ENCODE measurements around the gene SH3RF3.
"Not testable (repeated sequence)": the region's sequence is repeated elsewhere in the genome, so short reads cannot be mapped to it uniquely, and the experiment has no call there.

The SH3RF3 gene

DNA sequence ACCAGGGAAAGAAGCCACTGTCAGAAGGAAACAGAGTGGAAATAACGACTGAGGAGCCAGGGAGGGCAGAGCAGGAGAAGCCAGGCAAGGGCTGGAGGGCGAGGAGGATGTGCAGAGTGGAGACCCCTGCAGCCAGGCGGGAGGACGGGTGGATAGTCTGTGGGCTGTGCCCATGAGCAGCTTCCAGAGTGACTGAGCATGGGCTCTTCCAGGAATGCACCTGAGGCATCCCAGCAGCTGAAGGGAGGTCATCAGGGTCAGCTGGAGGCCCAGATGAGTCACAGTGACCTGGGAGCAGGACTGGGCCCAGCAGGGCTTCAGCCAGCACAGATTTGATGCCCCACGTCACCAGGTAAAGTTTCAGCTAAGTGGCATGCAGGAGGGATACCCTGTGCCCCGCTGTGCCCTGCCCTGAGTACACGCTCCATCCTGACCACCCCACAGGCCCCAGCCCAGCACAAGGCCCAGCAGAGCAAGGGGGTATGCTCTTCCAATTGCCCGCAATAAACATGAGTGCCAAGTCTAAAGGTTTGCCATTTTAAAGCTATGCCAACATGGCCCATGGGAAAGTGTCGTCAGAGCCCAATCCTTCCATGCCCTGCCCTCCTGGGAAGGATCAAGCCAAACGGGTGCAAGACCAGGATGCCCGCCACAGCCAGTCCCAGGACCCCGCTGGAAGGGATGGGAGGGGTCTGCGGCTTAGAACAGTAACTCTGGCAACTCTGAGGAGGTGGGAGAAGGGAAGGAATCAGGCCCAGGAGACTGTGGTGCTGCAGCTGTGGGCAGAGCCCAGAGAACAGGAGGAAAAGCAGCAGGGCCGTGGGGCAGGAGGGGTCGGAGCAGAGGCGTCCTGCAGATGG lies 399.1 kb downstream of the SH3RF3 start:
- no peak for DNase-seq (ENCODE audit: low read depth)

- no peak for DNase-seq (ENCODE audit: low read depth)
Observed at GRCh38 chr2:109528811-109529501, 400.0 kb downstream of the SH3RF3 start.

DNA sequence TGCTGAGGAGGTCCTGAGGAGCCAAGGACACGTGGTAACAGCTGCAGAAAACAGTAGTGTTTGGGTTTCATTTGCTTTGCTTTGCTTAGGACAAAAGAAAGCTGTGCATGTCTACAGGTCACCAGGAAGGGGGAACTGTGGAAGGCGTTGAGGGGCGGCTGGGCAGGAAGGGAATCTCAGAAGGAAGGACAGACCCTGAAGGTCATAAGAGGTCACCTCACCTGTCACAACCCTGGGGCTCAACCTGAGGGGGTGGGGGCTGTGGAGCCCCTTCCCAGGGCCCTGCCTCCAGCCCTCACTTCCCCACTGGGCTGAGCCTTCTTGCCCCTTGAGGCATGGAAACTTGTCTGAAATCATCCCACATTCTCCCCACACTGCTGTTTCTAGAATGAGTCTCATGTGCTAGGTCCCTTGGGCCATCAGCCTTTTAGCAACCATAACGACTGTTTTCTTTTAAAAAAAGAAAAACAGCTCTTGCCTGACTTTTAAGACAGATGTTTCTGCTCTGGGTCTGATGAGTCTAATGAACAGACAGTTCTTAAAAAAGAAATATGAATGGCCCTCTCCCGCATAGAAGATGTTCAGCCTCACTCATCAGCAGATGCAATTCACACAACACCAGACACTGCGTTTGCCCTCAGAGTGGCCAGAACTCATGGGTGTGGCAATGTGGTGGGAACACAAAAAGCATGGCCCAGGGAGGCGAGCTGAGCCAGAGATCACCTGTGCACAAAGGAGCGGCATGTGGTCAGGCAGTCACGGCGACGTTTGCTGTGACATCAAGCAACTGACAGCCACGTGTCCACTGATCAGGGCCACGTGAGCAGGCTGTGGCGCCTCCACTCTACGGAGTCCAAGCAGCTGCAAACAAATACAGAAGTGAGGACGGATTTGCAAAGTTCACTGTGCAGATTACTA lies 400.8 kb downstream of the SH3RF3 start:
- no peak for DNase-seq (ENCODE audit: low read depth)

DNA sequence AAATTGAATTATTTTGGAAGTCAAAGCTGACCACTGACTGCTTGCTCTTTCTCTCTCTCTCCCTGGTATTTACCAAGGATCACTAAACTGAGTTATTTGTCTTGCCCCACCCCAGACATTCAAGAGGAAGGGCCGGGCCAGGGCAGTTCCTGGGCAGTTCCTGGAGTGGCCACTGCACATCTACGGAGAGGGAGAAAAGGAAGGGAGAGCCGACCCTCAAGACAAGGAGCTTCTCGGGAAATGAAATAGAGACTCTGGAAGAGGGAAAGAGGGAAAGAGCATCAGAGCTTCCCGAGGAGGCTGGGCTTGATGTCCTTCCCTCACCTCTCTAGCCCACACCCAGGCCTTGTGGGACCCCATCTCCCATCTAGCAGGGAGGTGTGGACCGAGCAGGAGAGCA lies 401.7 kb downstream of the SH3RF3 start:
- no peak for DNase-seq (ENCODE audit: low read depth)

DNA sequence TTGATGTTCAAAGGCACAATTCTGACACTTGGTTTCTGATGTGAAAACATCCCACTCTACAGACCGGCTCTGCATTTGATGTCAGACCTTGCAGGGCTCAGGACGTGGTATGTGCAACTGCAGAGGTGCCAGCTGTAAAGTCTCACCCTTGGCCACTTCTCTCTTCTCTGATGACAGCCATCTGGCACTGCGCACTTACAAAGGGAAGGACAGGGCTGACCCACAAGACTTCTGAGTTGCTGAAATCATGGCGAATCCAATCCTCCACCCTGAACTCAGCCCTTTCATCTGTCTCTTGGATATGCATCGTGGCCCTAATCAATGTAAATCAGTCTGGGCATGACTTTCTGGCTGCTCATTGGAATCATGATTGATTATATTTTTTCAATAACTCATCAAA lies 402.2 kb downstream of the SH3RF3 start:
- DNase-seq (ENCODE audit: low read depth) = no peak

DNA sequence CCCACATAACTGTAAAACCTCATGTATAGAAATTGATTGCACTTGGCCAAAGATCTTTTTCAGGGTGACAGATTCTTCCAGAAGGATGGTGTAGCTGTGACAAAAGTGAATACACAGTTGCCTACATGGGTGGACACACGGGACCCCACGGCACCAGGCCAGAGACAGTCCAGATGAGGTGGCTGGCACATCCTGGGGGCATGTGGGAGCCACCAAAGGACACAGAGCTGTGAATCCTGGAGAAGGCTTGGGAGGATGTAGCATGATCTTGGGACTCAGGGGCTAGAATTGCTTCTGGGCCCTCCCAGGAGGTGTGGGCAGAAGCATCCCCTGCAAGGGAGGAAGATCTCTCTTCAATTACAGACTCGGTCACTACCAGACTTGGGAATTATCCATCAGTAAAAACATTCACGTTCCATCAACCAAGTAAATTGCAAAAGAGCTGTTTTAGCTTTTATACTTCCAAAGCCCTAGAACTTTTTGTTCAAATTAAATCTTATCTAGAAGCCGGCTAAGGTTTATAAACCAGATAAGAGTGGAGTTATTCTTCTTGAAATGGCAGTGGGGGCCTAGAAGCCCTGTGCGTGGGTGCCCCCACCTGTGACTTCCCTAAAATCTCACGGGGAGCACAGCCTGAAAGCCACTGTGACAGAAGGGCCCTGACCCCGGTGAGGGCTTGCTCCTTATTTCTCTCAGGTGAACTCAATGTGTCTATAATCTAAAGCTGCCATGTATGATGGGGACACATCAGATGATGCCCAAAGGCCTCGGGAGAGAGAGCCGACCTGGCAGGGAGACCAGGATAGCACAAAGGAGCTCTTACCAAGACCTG lies 403.1 kb downstream of the SH3RF3 start:
- DNase-seq (ENCODE audit: low read depth) = no peak

GRCh38 chr2:109532728-109533076 lies 403.7 kb downstream of the SH3RF3 start:
- DNase-seq (ENCODE audit: low read depth) = no peak

DNA sequence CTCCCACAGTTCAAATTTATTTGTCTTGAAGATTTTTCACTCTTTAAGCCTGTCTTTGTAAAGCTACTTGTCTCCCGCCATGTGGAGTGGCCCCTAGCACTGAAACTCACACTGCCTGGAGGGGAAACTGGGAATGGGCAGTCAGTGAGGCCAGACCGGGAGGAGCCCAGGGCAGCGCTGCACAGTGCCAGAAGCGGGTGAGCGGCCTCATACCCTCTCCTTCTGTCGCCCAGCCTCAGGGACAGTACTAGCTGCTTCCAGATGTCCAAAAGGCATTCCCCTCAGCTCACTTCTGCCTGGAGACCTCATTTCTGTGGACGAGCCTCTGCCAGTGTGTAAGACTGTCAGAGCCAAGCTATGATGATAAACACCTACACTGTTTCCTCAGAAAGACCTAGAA lies 404.8 kb downstream of the SH3RF3 start:
- DNase-seq (ENCODE audit: low read depth) = no peak

DNA sequence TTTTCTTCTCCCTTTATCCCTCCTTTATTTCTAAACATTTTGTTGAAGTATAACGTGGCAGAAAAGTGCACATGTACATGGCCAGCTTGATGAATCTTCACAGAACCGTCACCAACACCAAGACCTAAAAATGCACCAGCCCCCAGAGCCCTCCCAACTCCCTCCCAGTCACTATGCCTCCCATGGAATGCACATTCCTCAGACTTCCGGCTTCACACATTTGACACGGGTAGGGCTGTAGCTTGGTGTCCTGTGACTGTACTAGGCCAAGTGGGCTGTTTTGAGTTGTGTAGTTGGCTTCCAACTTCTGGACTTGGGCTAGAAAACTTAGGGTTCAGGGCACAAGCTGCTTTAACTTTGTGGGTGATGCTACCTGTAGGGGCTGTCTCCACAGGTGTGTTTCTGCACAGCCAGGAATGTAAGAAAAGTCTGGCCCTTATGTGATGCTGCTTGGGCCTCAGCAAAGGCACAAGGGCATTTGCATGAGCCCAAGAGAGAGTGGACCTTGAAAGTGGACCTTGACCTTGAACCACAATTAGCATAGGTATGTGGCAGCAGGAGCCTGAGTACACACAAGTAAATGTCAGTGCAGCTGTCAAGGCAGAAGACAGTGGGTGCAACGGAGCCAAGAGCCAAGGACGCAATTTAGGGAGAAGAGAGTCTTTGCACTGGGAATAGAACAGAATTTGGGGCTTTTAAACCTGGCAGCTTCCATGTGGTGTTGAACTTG lies 406.4 kb downstream of the SH3RF3 start:
- DNase-seq (ENCODE audit: low read depth) = no peak

GRCh38 chr2:109536556-109536955 lies 407.6 kb downstream of the SH3RF3 start:
- not testable (repeated sequence) for DNase-seq (ENCODE audit: low read depth)

DNA sequence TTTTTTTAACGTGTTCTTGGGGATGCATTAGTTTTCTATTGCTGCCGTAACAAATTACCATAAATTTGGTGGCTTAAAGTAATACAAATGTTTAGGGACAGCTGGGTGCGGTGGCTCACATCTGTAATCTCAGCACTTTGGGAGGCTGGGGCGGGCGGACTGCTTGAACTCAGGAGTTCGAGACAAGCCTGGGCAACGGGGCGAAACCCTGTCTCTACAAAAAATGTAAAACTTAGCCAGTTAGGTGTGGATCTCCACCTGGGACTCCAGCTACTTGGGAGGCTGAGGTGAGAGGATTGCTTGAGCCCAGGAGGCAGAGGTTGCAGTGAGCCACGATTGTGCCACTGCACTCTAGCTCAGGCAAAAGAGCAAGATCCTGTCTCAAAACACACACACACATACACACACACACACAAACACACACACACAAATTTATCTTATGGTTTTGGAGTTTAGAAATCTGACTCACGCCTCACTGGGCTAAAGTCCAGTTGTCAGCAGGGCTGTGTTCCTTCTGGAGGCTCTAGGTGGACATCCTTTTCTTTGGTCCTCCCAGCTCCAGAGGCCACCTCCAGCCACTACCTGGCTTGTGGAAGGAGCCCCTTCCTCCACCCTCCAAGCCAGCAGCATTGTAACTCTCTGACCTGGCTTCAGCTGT lies 408.7 kb downstream of the SH3RF3 start:
- no peak for DNase-seq (ENCODE audit: low read depth)

DNA sequence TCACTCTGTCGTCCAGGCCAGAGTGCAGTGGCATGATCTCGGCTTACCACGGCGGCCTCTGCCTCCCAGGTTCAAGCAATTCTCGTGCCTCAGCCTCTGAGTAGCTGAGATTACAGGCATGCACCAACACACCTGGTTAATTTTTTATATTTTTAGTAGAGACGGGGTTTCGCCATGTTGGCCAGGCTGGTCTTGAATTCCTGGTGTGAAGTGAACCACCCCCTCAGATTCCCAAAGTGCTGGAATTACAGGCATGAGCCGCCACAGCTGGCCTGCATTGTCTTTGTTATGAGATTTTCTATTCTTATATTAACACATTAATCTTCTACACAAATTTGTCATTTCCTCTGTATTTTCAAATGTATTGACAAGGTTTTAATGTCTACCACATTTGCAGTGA lies 409.5 kb downstream of the SH3RF3 start:
- no peak for DNase-seq (ENCODE audit: low read depth)

GRCh38 chr2:109542384-109542783 lies 413.4 kb downstream of the SH3RF3 start:
- no peak for DNase-seq (ENCODE audit: low read depth)

DNA sequence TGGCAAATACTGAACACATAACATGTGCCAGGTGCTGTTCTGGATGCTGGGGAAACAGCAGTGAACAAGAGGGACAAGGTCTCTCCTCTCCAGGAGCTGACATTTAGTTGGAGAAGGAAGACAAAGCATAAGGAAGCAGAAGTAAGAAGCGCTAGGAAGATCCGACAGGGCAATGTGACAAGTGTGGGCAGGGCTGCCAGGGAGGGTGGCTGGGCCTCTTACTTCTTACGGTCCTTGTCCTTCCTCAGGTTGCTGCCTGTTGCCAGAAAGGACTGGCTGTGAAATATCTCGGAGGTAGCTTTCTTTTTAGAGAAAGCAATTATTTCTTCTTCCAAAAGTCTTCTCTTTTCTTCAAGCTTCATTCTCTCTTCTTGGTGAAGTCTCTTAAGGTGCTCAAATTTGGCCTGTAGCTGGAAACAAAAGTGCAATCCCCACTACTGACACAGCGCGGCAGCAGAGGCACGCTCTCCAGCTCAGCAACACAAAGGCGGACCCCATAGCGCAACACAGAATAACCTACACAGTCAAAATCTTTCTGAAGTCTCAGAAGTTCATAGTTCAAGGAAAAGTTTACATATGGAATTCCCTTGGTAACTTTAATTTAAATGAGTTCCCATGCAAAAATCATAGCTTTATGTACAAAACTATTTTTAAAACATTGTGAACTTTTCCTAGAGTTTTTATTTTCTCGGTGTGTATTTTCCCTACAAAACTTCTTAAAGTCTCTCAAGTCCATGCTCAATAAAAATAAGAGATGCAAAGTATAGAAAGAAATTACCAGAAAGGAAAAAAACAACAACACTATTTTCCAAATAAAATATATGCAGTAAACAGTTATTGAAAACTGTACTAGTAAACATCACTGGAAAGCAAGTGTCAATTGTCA lies 417.1 kb downstream of the SH3RF3 start:
- no peak for DNase-seq (ENCODE audit: low read depth)

DNA sequence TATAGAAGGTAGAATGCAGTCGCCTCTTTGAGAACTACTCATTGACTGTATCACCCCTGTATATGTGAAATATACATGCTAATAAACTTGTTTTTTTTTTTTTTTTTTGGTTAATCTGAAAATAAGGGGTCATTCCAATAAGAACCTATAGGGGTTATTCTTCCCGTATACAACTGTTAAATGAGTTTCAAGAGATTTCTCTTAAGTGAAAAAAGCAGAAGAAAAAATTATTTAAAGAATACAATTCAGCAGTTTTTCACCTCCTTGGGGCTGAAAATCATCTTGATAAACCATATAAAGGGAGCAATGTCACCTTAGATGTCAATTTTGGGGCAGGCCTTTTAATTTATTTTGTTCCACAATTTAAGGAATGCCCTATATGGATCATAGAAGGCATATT lies 418.3 kb downstream of the SH3RF3 start:
- no peak for DNase-seq (ENCODE audit: low read depth)

- no peak for DNase-seq (ENCODE audit: low read depth)
Observed at GRCh38 chr2:109549016-109549590, 420.1 kb downstream of the SH3RF3 start.
